Central memory CD8-positive, alpha-beta T cell (primary cell): ENCODE measurements around the gene FHAD1.

Experiments
- ATAC-seq: fragments of 150-1000 bp; cut with Tn5 transposase; replicated peaks from 2 replicates; pipeline ENCODE4 v1.10.0; 2022; ENCODE audit warnings: mild to moderate bottlenecking, moderate FRiP score, moderate number of reproducible peaks; ENCODE audit not compliant: poor library complexity, severe bottlenecking; ENCODE audit errors: extremely low read depth
- DNase-seq, 2 donors: peaks; one replicate each; pipeline ENCODE4 v3.0.0; 2021; ENCODE audit warnings: low spot score in 2 of 2
- H3K27ac Mint-ChIP-seq: one replicate; pipeline ENCODE4 v1.8.0; 2022; ENCODE audit warnings: low read depth, mild to moderate bottlenecking, moderate library complexity, mixed read lengths
- H3K27me3 Mint-ChIP-seq: one replicate; pipeline ENCODE4 v1.8.0; 2022; ENCODE audit warnings: mixed read lengths
- H3K36me3 Mint-ChIP-seq: one replicate; pipeline ENCODE4 v1.8.0; 2022; ENCODE audit warnings: mild to moderate bottlenecking, moderate library complexity, mixed read lengths; ENCODE audit not compliant: insufficient read depth
- H3K4me1 Mint-ChIP-seq: one replicate; pipeline ENCODE4 v1.8.0; 2022; ENCODE audit warnings: mixed read lengths
- H3K4me3 Mint-ChIP-seq: one replicate; pipeline ENCODE4 v1.8.0; 2022; ENCODE audit warnings: mild to moderate bottlenecking, moderate library complexity, mixed read lengths
- H3K9me3 Mint-ChIP-seq: one replicate; pipeline ENCODE4 v1.8.0; 2022; ENCODE audit warnings: mixed read lengths

Gene FHAD1

GRCh38 chr1:15246960-15247614 is at the start of gene FHAD1:
Gene FHAD1 (plus strand): TSS chr1:15247223. CDS start chr1:15251785, 4,562 bp downstream.
- Mint-ChIP-seq H3K9me3 (no peaks in the 10 kb centered on the region), H3K36me3 (peaks cover 4% of the 10 kb centered on the region), H3K4me3 (peak within 1 kb of the TSS; percentile 80), H3K27me3 (peaks cover 17% of the 10 kb centered on the region), H3K4me1 (peaks cover 45% of the 10 kb centered on the region), H3K27ac (peak within 1 kb of the TSS; percentile 58)
- ATAC-seq, result peak; percentile 13
- DNase-seq, result peak; percentile 37 to 45

GRCh38 chr1:15197591-15198447 is 49.2 kb upstream of the FHAD1 start:
- H3K36me3 Mint-ChIP-seq, result no peaks in the 10 kb centered on the region
- DNase-seq, result no peak
- H3K4me1 Mint-ChIP-seq, result no peaks in the 10 kb centered on the region
- no peak for ATAC-seq
- no peaks in the 10 kb centered on the region for H3K9me3 Mint-ChIP-seq
- H3K4me3 Mint-ChIP-seq, result no peak overlapping the region
- no peak overlapping the region for H3K27ac Mint-ChIP-seq
- H3K27me3 Mint-ChIP-seq, result no peaks in the 10 kb centered on the region

GRCh38 chr1:15198684-15199083 is 48.3 kb upstream of the FHAD1 start:
- Mint-ChIP-seq H3K27me3 (no peaks in the 10 kb centered on the region), H3K4me3 (no peak overlapping the region), H3K27ac (no peak overlapping the region), H3K9me3 (no peaks in the 10 kb centered on the region), H3K36me3 (no peaks in the 10 kb centered on the region), H3K4me1 (no peaks in the 10 kb centered on the region)
- DNase-seq, result no peak
- ATAC-seq, result no peak

- Mint-ChIP-seq H3K4me3 (no peak overlapping the region), H3K9me3 (no peaks in the 10 kb centered on the region), H3K36me3 (no peaks in the 10 kb centered on the region), H3K4me1 (no peaks in the 10 kb centered on the region), H3K27ac (no peak overlapping the region), H3K27me3 (peaks cover 12% of the 10 kb centered on the region)
- no peak for DNase-seq
- ATAC-seq, result no peak
Measured at GRCh38 chr1:15201221-15201620, 45.8 kb upstream of the FHAD1 start.

GRCh38 chr1:15201849-15202551 is 45.0 kb upstream of the FHAD1 start:
- no peaks in the 10 kb centered on the region for H3K36me3 Mint-ChIP-seq
- H3K4me1 Mint-ChIP-seq, result no peaks in the 10 kb centered on the region
- H3K27me3 Mint-ChIP-seq, result peaks cover 20% of the 10 kb centered on the region
- ATAC-seq (no peak), DNase-seq (no peak)
- H3K9me3 Mint-ChIP-seq, result no peaks in the 10 kb centered on the region
- no peak overlapping the region for H3K27ac Mint-ChIP-seq
- H3K4me3 Mint-ChIP-seq, result no peak overlapping the region

GRCh38 chr1:15204931-15205330 is 42.1 kb upstream of the FHAD1 start:
- Mint-ChIP-seq H3K9me3 (no peaks in the 10 kb centered on the region), H3K4me1 (no peaks in the 10 kb centered on the region), H3K27me3 (peaks cover 35% of the 10 kb centered on the region), H3K4me3 (no peak overlapping the region), H3K27ac (no peak overlapping the region), H3K36me3 (no peaks in the 10 kb centered on the region)
- ATAC-seq (no peak), DNase-seq (no peak)

GRCh38 chr1:15205586-15206346 is 41.3 kb upstream of the FHAD1 start:
- Mint-ChIP-seq H3K9me3 (no peaks in the 10 kb centered on the region), H3K4me3 (no peak overlapping the region), H3K4me1 (no peaks in the 10 kb centered on the region), H3K27me3 (peaks cover 40% of the 10 kb centered on the region), H3K36me3 (no peaks in the 10 kb centered on the region), H3K27ac (no peak overlapping the region)
- no peak for ATAC-seq
- DNase-seq, result no peak

GRCh38 chr1:15206418-15207030 is 40.5 kb upstream of the FHAD1 start:
- Mint-ChIP-seq H3K27me3 (peaks cover 40% of the 10 kb centered on the region), H3K27ac (no peak overlapping the region), H3K4me1 (no peaks in the 10 kb centered on the region), H3K4me3 (no peak overlapping the region), H3K9me3 (no peaks in the 10 kb centered on the region), H3K36me3 (no peaks in the 10 kb centered on the region)
- DNase-seq (no peak), ATAC-seq (no peak)

- no peaks in the 10 kb centered on the region for H3K9me3 Mint-ChIP-seq
- no peaks in the 10 kb centered on the region for H3K36me3 Mint-ChIP-seq
- no peak overlapping the region for H3K4me3 Mint-ChIP-seq
- no peak for ATAC-seq
- H3K4me1 Mint-ChIP-seq, result no peaks in the 10 kb centered on the region
- no peak for DNase-seq
- H3K27ac Mint-ChIP-seq, result no peak overlapping the region
- peaks cover 46% of the 10 kb centered on the region for H3K27me3 Mint-ChIP-seq
Measured at GRCh38 chr1:15207031-15207828, 39.8 kb upstream of the FHAD1 start.

GRCh38 chr1:15207829-15208429 is 39.1 kb upstream of the FHAD1 start:
- Mint-ChIP-seq H3K27me3 (peaks cover 53% of the 10 kb centered on the region), H3K36me3 (no peaks in the 10 kb centered on the region), H3K27ac (no peak overlapping the region), H3K4me1 (no peaks in the 10 kb centered on the region), H3K4me3 (no peak overlapping the region), H3K9me3 (no peaks in the 10 kb centered on the region)
- ATAC-seq (no peak), DNase-seq (no peak)

GRCh38 chr1:15210651-15211375 is 36.2 kb upstream of the FHAD1 start:
- Mint-ChIP-seq H3K27ac (no peak overlapping the region), H3K9me3 (no peaks in the 10 kb centered on the region), H3K4me3 (no peak overlapping the region), H3K4me1 (no peaks in the 10 kb centered on the region), H3K27me3 (peaks cover 49% of the 10 kb centered on the region), H3K36me3 (no peaks in the 10 kb centered on the region)
- ATAC-seq (no peak), DNase-seq (no peak)
